ENCODE measurements around the gene CPNE2. TPM values are rescaled to one million over a fixed set of nuclear protein-coding genes. Genes with fewer than 3 reads are reported as not detected.
"Not testable (repeated sequence)": the region's sequence is repeated elsewhere in the genome, so short reads cannot be mapped to it uniquely, and the experiment has no call there.

Gene CPNE2
- total and polyA plus RNA-seq, 4 donors, result 38.1 to 76.3 (median 52.2) TPM

DNA sequence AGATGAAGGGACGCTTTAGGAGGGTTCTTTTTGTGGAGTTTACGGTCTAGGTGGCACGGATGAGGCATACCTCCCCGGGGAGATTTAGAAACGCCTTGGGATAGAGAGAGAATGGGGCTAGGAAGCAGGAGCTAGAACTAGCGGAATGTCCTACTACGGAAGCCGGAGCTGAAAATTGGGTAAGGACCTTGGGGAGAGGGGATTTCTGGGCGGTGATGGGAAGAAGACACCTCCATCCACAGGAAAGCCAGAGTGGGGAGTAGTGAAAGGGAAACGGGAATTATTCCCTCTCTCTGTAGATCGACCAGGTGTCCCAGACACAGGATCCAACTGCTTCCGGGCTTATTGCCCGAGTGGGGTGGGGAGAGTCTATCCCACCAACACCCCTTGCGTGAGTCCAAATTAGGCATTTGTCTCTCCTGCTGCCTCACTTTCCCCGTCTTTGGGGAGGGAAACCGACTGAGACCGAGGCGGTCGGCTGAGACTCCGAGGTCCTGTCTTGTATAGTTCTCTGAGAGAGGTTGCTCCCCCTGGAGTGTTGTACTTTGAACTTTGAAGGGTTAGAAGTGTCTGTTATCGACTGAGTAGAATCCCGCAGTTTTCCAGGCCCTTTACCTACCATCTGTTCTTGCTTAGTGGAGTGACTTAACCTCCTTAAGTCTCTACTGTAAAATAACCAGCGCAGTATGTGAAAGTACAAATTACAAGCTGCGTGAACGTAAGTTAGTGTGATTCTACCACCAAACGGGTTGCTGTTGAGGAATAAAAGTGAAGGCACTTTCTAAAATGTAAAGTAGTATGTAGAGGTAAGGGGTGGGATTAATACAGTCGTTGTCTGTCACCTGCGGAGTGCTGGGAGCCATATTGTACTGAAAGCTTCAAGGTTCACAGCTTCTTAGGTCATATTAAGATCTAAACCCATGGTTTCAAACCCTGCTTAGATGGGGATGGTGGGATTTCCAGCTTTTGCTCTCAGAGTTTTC is 94.8 kb downstream of the CPNE2 start:
- peaks cover 0 to 8% (median 1%) of the 10 kb centered on the region in 4 donors for H3K36me3 ChIP-seq (ENCODE audit: control insufficient read depth in 4 of 4, insufficient read depth in 4 of 4, low read length in 4 of 4)
- H3K9ac ChIP-seq (ENCODE audit: insufficient read depth in 1 of 2, low read length in 2 of 2), result peak overlapping the region; percentile 88 to 95
- peak overlapping the region; percentile 88 to 98 for H3K27ac ChIP-seq (ENCODE audit: low read depth in 1 of 2, low read length in 1 of 2)
- H3K4me3 ChIP-seq, result peak overlapping the region; percentile 97
- WGBS, 2 donors, result 1 to 2% methylated on average over 28 of the region's 28 CpGs
- peaks cover 4 to 26% (median 10%) of the 10 kb centered on the region in 5 donors for H3K4me1 ChIP-seq (ENCODE audit: control insufficient read depth in 5 of 5, insufficient read depth in 5 of 5, low read length in 5 of 5)
- H3K9me3 ChIP-seq (ENCODE audit: control insufficient read depth in 4 of 4, insufficient read depth in 3 of 4, low read length in 3 of 4), result no peaks in the 10 kb centered on the region
- no peaks in the 10 kb centered on the region for H3K27me3 ChIP-seq (ENCODE audit: control insufficient read depth in 3 of 3, insufficient read depth in 3 of 3, low read length in 2 of 3)
- TF ChIP-seq, protein P1, sequence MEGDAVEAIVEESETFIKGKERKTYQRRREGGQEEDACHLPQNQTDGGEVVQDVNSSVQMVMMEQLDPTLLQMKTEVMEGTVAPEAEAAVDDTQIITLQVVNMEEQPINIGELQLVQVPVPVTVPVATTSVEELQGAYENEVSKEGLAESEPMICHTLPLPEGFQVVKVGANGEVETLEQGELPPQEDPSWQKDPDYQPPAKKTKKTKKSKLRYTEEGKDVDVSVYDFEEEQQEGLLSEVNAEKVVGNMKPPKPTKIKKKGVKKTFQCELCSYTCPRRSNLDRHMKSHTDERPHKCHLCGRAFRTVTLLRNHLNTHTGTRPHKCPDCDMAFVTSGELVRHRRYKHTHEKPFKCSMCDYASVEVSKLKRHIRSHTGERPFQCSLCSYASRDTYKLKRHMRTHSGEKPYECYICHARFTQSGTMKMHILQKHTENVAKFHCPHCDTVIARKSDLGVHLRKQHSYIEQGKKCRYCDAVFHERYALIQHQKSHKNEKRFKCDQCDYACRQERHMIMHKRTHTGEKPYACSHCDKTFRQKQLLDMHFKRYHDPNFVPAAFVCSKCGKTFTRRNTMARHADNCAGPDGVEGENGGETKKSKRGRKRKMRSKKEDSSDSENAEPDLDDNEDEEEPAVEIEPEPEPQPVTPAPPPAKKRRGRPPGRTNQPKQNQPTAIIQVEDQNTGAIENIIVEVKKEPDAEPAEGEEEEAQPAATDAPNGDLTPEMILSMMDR (IDR thresholded peaks at IDR 0.05; ENCODE audit: control extremely low read depth, extremely low read depth), result no peak
- ATAC-seq (ENCODE audit: insufficient read depth, low FRiP score) (no peak), DNase-seq (peak; percentile 40 to 60 (median 54))

- H3K9ac ChIP-seq (ENCODE audit: insufficient read depth in 1 of 2, low read length in 2 of 2), result peak overlapping the region in 1 of 2 donors; percentile 95
- peak overlapping the region; percentile 97 for H3K4me3 ChIP-seq
- H3K27me3 ChIP-seq (ENCODE audit: control insufficient read depth in 3 of 3, insufficient read depth in 3 of 3, low read length in 2 of 3); H3K36me3 ChIP-seq (ENCODE audit: control insufficient read depth in 4 of 4, insufficient read depth in 4 of 4, low read length in 4 of 4); DNase-seq; ATAC-seq (ENCODE audit: insufficient read depth, low FRiP score); H3K9me3 ChIP-seq (ENCODE audit: control insufficient read depth in 4 of 4, insufficient read depth in 3 of 4, low read length in 3 of 4); H3K27ac ChIP-seq (ENCODE audit: low read depth in 1 of 2, low read length in 1 of 2): not testable (repeated sequence)
- peaks cover 6 to 26% (median 10%) of the 10 kb centered on the region in 5 donors for H3K4me1 ChIP-seq (ENCODE audit: control insufficient read depth in 5 of 5, insufficient read depth in 5 of 5, low read length in 5 of 5)
- WGBS, 2 donors, result 79 to 87% methylated on average over 18 of the region's 18 CpGs
Measured at GRCh38 chr16:57187902-57188710, 95.7 kb downstream of the CPNE2 start.

DNA sequence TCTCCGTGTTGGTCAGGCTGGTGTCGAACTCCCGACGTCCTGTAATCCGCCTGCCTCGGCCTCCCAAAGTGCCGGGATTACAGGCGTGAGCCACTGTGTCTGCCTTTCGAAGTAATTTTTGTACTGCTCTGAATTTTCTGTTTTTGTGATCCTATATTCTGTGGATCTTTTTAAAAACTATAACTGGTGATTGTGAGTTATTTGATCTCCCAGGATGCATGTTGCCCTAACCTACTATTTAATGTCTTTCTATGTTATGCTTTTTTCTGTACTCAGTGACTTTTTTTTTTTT is 96.3 kb downstream of the CPNE2 start:
- DNase-seq (no peak), ATAC-seq (ENCODE audit: insufficient read depth, low FRiP score) (no peak)
- H3K27ac ChIP-seq (ENCODE audit: low read depth in 1 of 2, low read length in 1 of 2), result no peak overlapping the region
- no peaks in the 10 kb centered on the region for H3K9me3 ChIP-seq (ENCODE audit: control insufficient read depth in 4 of 4, insufficient read depth in 3 of 4, low read length in 3 of 4)
- H3K36me3 ChIP-seq (ENCODE audit: control insufficient read depth in 4 of 4, insufficient read depth in 4 of 4, low read length in 4 of 4), result peaks cover 0 to 8% (median 1%) of the 10 kb centered on the region in 4 donors
- H3K4me3 ChIP-seq, result no peak overlapping the region
- H3K27me3 ChIP-seq (ENCODE audit: control insufficient read depth in 3 of 3, insufficient read depth in 3 of 3, low read length in 2 of 3), result no peaks in the 10 kb centered on the region
- H3K9ac ChIP-seq (ENCODE audit: insufficient read depth in 1 of 2, low read length in 2 of 2), result no peak overlapping the region
- H3K4me1 ChIP-seq (ENCODE audit: control insufficient read depth in 5 of 5, insufficient read depth in 5 of 5, low read length in 5 of 5), result peaks cover 7 to 26% (median 10%) of the 10 kb centered on the region in 5 donors
- TF ChIP-seq, protein P1 (IDR thresholded peaks at IDR 0.05; ENCODE audit: control extremely low read depth, extremely low read depth), result no peak
- 95 to 97% methylated on average over 9 of the region's 9 CpGs for WGBS, 2 donors

DNA sequence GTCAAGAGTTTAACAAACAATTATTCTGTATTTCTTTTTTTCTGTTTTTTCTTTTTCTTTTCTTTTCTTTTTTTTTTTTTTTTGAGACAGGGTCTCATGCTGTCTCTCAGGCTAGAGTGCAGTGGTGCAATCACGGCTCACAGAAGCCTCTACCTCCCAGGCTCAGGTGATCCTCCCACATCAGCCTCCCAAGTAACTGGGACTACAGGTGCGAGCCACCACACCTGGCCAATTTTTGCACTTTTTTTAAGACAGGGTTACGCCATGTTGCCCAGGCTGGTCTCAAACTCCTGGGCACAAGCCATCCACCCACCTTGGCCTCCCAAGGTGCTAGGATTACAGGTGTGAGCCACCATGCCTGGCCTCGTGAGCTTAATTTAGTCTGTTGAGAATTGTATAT is 97.1 kb downstream of the CPNE2 start:
- DNase-seq; H3K27ac ChIP-seq (ENCODE audit: low read depth in 1 of 2, low read length in 1 of 2); H3K36me3 ChIP-seq (ENCODE audit: control insufficient read depth in 4 of 4, insufficient read depth in 4 of 4, low read length in 4 of 4); H3K4me3 ChIP-seq; ATAC-seq (ENCODE audit: insufficient read depth, low FRiP score); H3K9ac ChIP-seq (ENCODE audit: insufficient read depth in 1 of 2, low read length in 2 of 2); H3K27me3 ChIP-seq (ENCODE audit: control insufficient read depth in 3 of 3, insufficient read depth in 3 of 3, low read length in 2 of 3); H3K9me3 ChIP-seq (ENCODE audit: control insufficient read depth in 4 of 4, insufficient read depth in 3 of 4, low read length in 3 of 4): not testable (repeated sequence)
- peaks cover 7 to 22% (median 10%) of the 10 kb centered on the region in 5 donors for H3K4me1 ChIP-seq (ENCODE audit: control insufficient read depth in 5 of 5, insufficient read depth in 5 of 5, low read length in 5 of 5)
- 93 to 97% methylated on average over 4 of the region's 4 CpGs for WGBS, 2 donors
